ENCODE data around the gene PLEKHO2.

PLEKHO2 gene

GRCh38 chr15:64855205-64855975 lies 13.7 kb downstream of the PLEKHO2 start:
- no peak for DNase-seq (ENCODE audit: low spot score)

GRCh38 chr15:64856429-64857145 lies 14.9 kb downstream of the PLEKHO2 start:
- DNase-seq (ENCODE audit: low spot score) = peak; percentile 72

GRCh38 chr15:64857421-64857820 lies 15.7 kb downstream of the PLEKHO2 start:
- DNase-seq (ENCODE audit: low spot score) = peak; percentile 65

GRCh38 chr15:64858021-64858575 lies 16.4 kb downstream of the PLEKHO2 start:
- DNase-seq (ENCODE audit: low spot score) = no peak

GRCh38 chr15:64859226-64859625 lies 17.5 kb downstream of the PLEKHO2 start:
- no peak for DNase-seq (ENCODE audit: low spot score)

GRCh38 chr15:64861331-64861730 lies 19.6 kb downstream of the PLEKHO2 start:
- DNase-seq (ENCODE audit: low spot score) = no peak

GRCh38 chr15:64861960-64862359 lies 20.2 kb downstream of the PLEKHO2 start:
- no peak for DNase-seq (ENCODE audit: low spot score)

- no peak for DNase-seq (ENCODE audit: low spot score)
These were observed 20.7 kb downstream of the PLEKHO2 start for GRCh38 chr15:64862408-64862807.

- no peak for DNase-seq (ENCODE audit: low spot score)
These were observed 22.4 kb downstream of the PLEKHO2 start for GRCh38 chr15:64864068-64864467.

GRCh38 chr15:64865126-64865997 lies 23.6 kb downstream of the PLEKHO2 start:
- no peak for DNase-seq (ENCODE audit: low spot score)

GRCh38 chr15:64865998-64866520 lies 24.3 kb downstream of the PLEKHO2 start:
- peak; percentile 60 for DNase-seq (ENCODE audit: low spot score)

- DNase-seq (ENCODE audit: low spot score) = no peak
These were observed 27.8 kb downstream of the PLEKHO2 start for GRCh38 chr15:64869501-64869900.

- no peak for DNase-seq (ENCODE audit: low spot score)
These were observed 28.6 kb downstream of the PLEKHO2 start for GRCh38 chr15:64870353-64870752.

- DNase-seq (ENCODE audit: low spot score) = no peak
These were observed 34.0 kb downstream of the PLEKHO2 start for GRCh38 chr15:64875641-64876223.

GRCh38 chr15:64877435-64877834 lies 35.7 kb downstream of the PLEKHO2 start:
- DNase-seq (ENCODE audit: low spot score) = no peak

- no peak for DNase-seq (ENCODE audit: low spot score)
These were observed 37.0 kb downstream of the PLEKHO2 start for GRCh38 chr15:64878705-64879104.

GRCh38 chr15:64883100-64883581 lies 41.4 kb downstream of the PLEKHO2 start:
- DNase-seq (ENCODE audit: low spot score) = no peak

GRCh38 chr15:64883997-64884511 lies 42.3 kb downstream of the PLEKHO2 start:
- peak; percentile 89 for DNase-seq (ENCODE audit: low spot score)

GRCh38 chr15:64884679-64885078 lies 43.0 kb downstream of the PLEKHO2 start:
- DNase-seq (ENCODE audit: low spot score) = no peak

- DNase-seq (ENCODE audit: low spot score) = no peak
These were observed 46.6 kb downstream of the PLEKHO2 start for GRCh38 chr15:64888336-64888735.

- no peak for DNase-seq (ENCODE audit: low spot score)
These were observed 49.8 kb downstream of the PLEKHO2 start for GRCh38 chr15:64891561-64891960.

Data from hepatic stellate cell (primary cell).